ENCODE data around the gene LRRK1. TPM values are rescaled to one million over a fixed set of nuclear protein-coding genes. Genes with fewer than 3 reads are reported as not detected.

The LRRK1 gene
- total and polyA plus RNA-seq, 2 of the 4 experiments (the other 2 are of a cell fraction), result 3.0 to 5.8 TPM

DNA sequence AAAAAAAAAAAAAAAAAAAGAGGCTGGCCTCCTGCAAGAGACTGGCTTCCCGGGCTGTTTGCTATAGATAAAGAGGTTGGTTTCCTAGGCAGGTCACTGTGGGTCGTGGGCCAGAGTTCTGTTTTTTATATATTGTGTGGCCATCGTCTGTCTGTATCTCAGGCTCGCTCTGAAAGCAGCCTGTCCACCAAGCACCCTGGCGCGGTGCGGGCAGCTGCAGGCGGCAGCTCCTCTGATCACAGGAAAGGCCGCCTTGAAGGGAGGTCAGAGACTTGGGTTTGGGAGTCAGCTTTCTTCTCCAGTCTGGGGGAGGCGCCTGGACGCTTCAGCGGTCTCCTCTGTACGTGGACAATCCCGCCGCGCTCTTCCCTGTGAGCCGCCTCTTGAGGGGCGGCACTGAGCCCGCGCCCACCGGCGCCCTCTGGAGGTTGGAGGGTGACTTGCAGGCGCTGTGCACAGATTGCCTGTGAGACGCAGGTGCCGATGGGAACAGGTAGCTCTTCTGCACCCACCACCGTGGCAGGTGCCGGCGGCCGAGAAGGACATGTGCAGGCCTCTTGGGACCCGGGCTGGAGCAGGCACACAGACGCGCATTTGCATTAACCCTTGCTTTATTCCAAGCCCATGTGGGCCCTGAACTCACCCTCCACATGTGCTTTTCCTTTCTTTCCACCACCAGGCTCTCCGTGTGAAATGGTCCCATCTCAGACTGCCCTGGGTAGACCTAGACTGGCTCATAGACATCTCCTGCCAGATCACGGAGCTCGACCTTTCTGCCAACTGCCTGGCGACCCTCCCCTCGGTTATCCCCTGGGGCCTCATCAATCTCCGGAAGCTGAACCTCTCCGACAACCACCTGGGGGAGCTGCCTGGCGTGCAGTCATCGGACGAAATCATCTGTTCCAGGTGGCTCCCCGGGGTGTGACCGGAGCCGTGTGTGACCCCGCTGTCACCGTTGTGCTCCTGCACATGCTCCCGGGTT, 89.3 kb downstream of the LRRK1 start (continued):
- TF ChIP-seq RCOR1 (IDR thresholded peaks at IDR 0.05; ENCODE audit: insufficient replicate concordance, low read length) (no peak), NFE2L2 (IDR thresholded peaks at IDR 0.05; ENCODE audit: low read depth, low read length) (no peak), SMC3 (IDR thresholded peaks at IDR 0.05; ENCODE audit: low read depth, low read length) (peak; percentile 59)

DNA sequence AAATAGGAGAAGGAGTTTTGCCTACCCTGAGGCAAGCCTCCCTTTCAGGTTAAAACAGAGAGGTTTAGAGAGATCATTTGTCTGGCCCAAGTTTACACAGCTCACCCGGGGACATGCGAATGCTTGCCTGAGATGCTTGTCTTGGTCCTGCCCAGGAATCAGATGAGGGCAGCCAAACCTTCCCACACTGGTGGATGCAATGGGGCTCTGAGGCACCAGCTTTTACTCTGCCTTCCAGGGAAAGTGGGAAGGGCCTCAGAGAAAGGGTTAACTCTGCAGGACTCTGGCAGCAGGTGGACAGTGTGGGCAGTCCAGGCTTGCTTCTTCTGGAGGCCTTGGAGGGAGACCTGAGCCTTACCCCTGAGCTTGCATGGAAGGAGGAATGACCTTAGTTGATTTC, 90.0 kb downstream of the LRRK1 start:
- Histone ChIP-seq H2BK120ac (ENCODE audit: low read depth, low read length) (no peak overlapping the region), H3K4me3 (ENCODE audit: insufficient read depth, low read depth, low read length) (no peak overlapping the region), H2BK15ac (ENCODE audit: low read depth, low read length) (no peak overlapping the region), H3K4ac (ENCODE audit: low read depth, low read length) (no peak overlapping the region), H2AFZ (replicated peaks; ENCODE audit: low read length, poor library complexity) (no peak overlapping the region), H3K9me3 (ENCODE audit: control insufficient read depth, insufficient read depth, low read length) (peaks cover 6% of the 10 kb centered on the region), H3K14ac (replicated peaks; ENCODE audit: low read depth, low read length) (no peak overlapping the region), H3K56ac (ENCODE audit: extremely low read depth, insufficient read depth, low read length) (no peak overlapping the region), H3K36me3 (ENCODE audit: control insufficient read depth, insufficient read depth, low read length) (peaks cover 4% of the 10 kb centered on the region; the same call in 1 of the 2 replicates), H3K23ac (ENCODE audit: low read depth, low read length) (no peak overlapping the region), H2AK5ac (ENCODE audit: low read depth, low read length) (no peak overlapping the region), H3K79me1 (ENCODE audit: low read depth in 1 of 2, low read length in 2 of 2) (no peaks in the 10 kb centered on the region), H3K27me3 (ENCODE audit: control insufficient read depth, insufficient read depth, low read length) (no peaks in the 10 kb centered on the region), H4K8ac (ENCODE audit: low read depth in 2 of 2, low read length in 2 of 2) (no peak overlapping the region), H3K9ac (ENCODE audit: low read depth, low read length) (no peak overlapping the region), H4K91ac (ENCODE audit: insufficient read depth, low read depth, low read length) (no peak overlapping the region), H2AK9ac (replicated peaks; ENCODE audit: low read depth, low read length, poor library complexity) (no peak overlapping the region), H2BK5ac (ENCODE audit: low read depth, low read length, poor library complexity, severe bottlenecking) (no peak overlapping the region), H3K9me1 (ENCODE audit: insufficient read depth, low read length) (peaks cover 3% of the 10 kb centered on the region; the same call in 1 of the 2 replicates), H3K4me2 (ENCODE audit: low read depth, low read length) (no peak overlapping the region), H3K27ac (ENCODE audit: insufficient read depth, low read length) (no peak overlapping the region), H3K18ac (ENCODE audit: low read depth, low read length) (no peak overlapping the region), H2BK20ac (ENCODE audit: low read depth, low read length) (no peak overlapping the region), H4K5ac (ENCODE audit: low read depth, low read length) (no peak overlapping the region), H4K20me1 (ENCODE audit: insufficient read depth, low read length) (no peaks in the 10 kb centered on the region; the same call in 1 of the 2 replicates), H3K4me1 (ENCODE audit: control insufficient read depth, insufficient read depth, low read length) (no peaks in the 10 kb centered on the region)
- intact Hi-C loops (cut with micrococcal nuclease), result loop anchor here (5.0 kb wide), 1 partner anchor 287 kb away; no protein-coding TSS in a partner anchor
- no CpG with 5 or more reads among the region's 2 CpGs for WGBS, 2 experiments (ENCODE audit: extremely low coverage in 2 of 2, insufficient read length in 1 of 2)
- dilution Hi-C loops (cut with HindIII; ENCODE audit: low sequenced_read_pairs, unreplicated experiment), result loop anchor here (25.0 kb wide), 1 partner anchor 372 kb away; no protein-coding TSS in a partner anchor
- ChIA-PET POLR2A (ENCODE audit: unreplicated experiment) (no interaction called here), CTCF (interaction anchor here (1.2 to 3.0 kb wide), 3 partner anchors 10 to 93 kb away, joined by 3 to 44 read pairs (median 4); partner anchors contain the start of gene LRRK1)
- no TSS peak for BruUV-seq (replicated peaks)
- ATAC-seq (ENCODE audit: low read depth), result no peak
- in situ Hi-C loops (cut with MboI; ENCODE audit: low sequenced_read_pairs), result loop anchor here (5.0 kb wide), 2 partner anchors 92 to 372 kb away; partner anchors contain the start of gene LRRK1
- DNase-seq, result no peak
- TF ChIP-seq FOS (IDR thresholded peaks at IDR 0.05; ENCODE audit: low read depth, low read length), result no peak
- TF ChIP-seq CEBPB (IDR thresholded peaks at IDR 0.05; ENCODE audit: low read depth, low read length), result no peak
- no peak for TF ChIP-seq NFE2L2 (IDR thresholded peaks at IDR 0.05; ENCODE audit: low read depth, low read length)
- TF ChIP-seq, protein P1, sequence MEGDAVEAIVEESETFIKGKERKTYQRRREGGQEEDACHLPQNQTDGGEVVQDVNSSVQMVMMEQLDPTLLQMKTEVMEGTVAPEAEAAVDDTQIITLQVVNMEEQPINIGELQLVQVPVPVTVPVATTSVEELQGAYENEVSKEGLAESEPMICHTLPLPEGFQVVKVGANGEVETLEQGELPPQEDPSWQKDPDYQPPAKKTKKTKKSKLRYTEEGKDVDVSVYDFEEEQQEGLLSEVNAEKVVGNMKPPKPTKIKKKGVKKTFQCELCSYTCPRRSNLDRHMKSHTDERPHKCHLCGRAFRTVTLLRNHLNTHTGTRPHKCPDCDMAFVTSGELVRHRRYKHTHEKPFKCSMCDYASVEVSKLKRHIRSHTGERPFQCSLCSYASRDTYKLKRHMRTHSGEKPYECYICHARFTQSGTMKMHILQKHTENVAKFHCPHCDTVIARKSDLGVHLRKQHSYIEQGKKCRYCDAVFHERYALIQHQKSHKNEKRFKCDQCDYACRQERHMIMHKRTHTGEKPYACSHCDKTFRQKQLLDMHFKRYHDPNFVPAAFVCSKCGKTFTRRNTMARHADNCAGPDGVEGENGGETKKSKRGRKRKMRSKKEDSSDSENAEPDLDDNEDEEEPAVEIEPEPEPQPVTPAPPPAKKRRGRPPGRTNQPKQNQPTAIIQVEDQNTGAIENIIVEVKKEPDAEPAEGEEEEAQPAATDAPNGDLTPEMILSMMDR (conservative IDR thresholded peaks at IDR 0.05; ENCODE audit: low read depth, low read length), result no peak
- no peak for TF ChIP-seq RCOR1 (IDR thresholded peaks at IDR 0.05; ENCODE audit: insufficient replicate concordance, low read length)
- no peak for TF ChIP-seq BHLHE40 (IDR thresholded peaks at IDR 0.05; ENCODE audit: low read depth, low read length)
- no peak for TF ChIP-seq POLR2A (IDR thresholded peaks at IDR 0.05; ENCODE audit: low read depth, low read length)
- TF ChIP-seq CHD1 (IDR thresholded peaks at IDR 0.05; ENCODE audit: low read depth, low read length), result no peak
- TF ChIP-seq, protein P2, sequence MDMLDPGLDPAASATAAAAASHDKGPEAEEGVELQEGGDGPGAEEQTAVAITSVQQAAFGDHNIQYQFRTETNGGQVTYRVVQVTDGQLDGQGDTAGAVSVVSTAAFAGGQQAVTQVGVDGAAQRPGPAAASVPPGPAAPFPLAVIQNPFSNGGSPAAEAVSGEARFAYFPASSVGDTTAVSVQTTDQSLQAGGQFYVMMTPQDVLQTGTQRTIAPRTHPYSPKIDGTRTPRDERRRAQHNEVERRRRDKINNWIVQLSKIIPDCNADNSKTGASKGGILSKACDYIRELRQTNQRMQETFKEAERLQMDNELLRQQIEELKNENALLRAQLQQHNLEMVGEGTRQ (IDR thresholded peaks at IDR 0.05; ENCODE audit: low read depth, low read length), result no peak
- no peak for TF ChIP-seq MXI1 (IDR thresholded peaks at IDR 0.05; ENCODE audit: borderline replicate concordance, low read depth, low read length)
- TF ChIP-seq MAFK (IDR thresholded peaks at IDR 0.05; ENCODE audit: low read depth, low read length), result no peak
- TF ChIP-seq RAD21 (IDR thresholded peaks at IDR 0.05; ENCODE audit: low read length), result no peak
